ENCODE measurements around the gene RNF157. TPM values are rescaled to one million over a fixed set of nuclear protein-coding genes. Genes with fewer than 3 reads are reported as not detected.

Gene RNF157
- total and polyA plus RNA-seq, 10 of the 15 experiments (the other 5 are each of a cell fraction or from before 2014, with no cell fraction given) = 1.4 to 15.9 (median 9.6) TPM

GRCh38 chr17:76272541-76273444 lies 32.5 kb upstream of the RNF157 start (continued):
- TF ChIP-seq ZBTB33 (IDR thresholded peaks at IDR 0.05) (no peak), PAX8 (IDR thresholded peaks at IDR 0.05) (no peak), BHLHE40 (IDR thresholded peaks at IDR 0.05; ENCODE audit: borderline replicate concordance in 1 of 2, low read depth in 2 of 2, low read length in 1 of 2) (peak in 1 of 2 experiments; percentile 27; a peak in 1 of 4 replicates), ZBED1 (IDR thresholded peaks at IDR 0.05; ENCODE audit: borderline replicate concordance) (no peak), SUPT20H (IDR thresholded peaks at IDR 0.05; ENCODE audit: borderline replicate concordance, control insufficient read depth, low read depth, low read length) (no peak), ZBTB40 (IDR thresholded peaks at IDR 0.05; ENCODE audit: borderline replicate concordance) (no peak), PRDM15 (CRISPR knock-in tag; IDR thresholded peaks at IDR 0.05) (no peak), RCOR1 (conservative IDR thresholded peaks at IDR 0.05; ENCODE audit: low read depth, low read length) (no peak), MTA3 (IDR thresholded peaks at IDR 0.05; ENCODE audit: borderline replicate concordance, low read length) (no peak), CHD2 (IDR thresholded peaks at IDR 0.05; ENCODE audit: borderline replicate concordance, low read depth, low read length) (0 out of 2 replicates have a peak, but pooled peaks have one; percentile 36), IKZF1 (conservative IDR thresholded peaks at IDR 0.05) (peak; percentile 90), IRF5 (IDR thresholded peaks at IDR 0.05; ENCODE audit: borderline replicate concordance) (no peak), HDAC2 (IDR thresholded peaks at IDR 0.05) (no peak), WRNIP1 (IDR thresholded peaks at IDR 0.05; ENCODE audit: borderline replicate concordance, low read depth, low read length) (no peak), NR2F1 (conservative IDR thresholded peaks at IDR 0.05) (peak; percentile 77), NR2C1 (IDR thresholded peaks at IDR 0.05) (no peak; the same call in 1 of the 2 replicates), FOXM1 (IDR thresholded peaks at IDR 0.05; ENCODE audit: low read depth, low read length) (no peak), IKZF2 (IDR thresholded peaks at IDR 0.05) (peak; percentile 74 to 85)

Data from GM12878 (cell line).